ENCODE results near the gene SIRT1.
"Not testable (repeated sequence)": the region's sequence is repeated elsewhere in the genome, so short reads cannot be mapped to it uniquely, and the experiment has no call there.

Gene SIRT1

GRCh38 chr10:67877421-67877820 lies 7.0 kb upstream of the SIRT1 start:
- DNase-seq (ENCODE audit: low spot score) = not testable (repeated sequence)

DNA sequence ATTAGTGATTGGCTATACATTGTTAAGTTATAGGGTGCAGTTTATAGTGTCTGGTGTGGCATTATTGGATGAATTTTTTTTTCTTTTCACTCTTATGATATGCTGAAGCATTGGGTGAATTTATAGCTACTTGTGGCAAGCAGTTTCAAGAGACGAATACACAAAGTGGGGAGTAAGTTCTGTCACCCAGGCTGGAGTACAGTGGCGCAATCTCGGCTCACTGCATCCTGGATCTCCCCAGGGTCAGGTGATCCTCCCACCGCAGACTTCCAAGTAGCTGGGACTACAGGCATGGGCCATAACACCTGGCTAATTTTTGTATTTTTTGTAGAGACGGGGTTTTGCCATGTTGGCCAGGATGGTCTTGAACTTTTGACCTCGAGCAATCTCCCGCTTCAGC lies 6.3 kb upstream of the SIRT1 start:
- DNase-seq (ENCODE audit: low spot score) = no peak

DNA sequence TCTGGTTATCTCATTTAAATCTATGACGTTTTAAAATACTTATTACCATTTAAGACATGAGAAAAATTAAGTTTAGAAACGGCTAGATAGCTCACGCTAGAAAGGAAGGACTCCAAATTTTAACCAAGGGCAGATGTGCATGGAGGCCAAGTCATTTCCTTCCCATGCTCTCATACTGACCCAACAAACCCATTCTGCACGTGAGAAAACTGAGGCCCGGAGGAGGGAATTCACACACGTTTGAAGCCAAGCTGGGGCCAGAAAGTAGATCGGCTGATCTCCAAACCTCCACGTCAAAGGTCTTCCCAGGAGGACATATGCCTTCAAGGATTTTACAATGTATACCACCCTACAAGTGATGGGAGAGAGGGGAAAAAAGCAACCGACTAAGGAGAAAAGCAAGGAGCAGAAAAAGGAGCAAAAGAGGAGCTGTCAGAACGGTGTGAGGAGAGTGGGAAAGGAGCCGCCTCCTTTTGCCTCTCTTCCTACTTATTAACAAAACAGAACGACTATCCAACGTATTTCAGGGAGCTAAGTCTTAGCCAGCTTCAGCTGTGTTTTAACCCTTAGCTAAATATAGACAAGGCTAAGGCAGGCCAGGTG lies 645 bp upstream of the SIRT1 start:
- no peak for DNase-seq (ENCODE audit: low spot score)

DNA sequence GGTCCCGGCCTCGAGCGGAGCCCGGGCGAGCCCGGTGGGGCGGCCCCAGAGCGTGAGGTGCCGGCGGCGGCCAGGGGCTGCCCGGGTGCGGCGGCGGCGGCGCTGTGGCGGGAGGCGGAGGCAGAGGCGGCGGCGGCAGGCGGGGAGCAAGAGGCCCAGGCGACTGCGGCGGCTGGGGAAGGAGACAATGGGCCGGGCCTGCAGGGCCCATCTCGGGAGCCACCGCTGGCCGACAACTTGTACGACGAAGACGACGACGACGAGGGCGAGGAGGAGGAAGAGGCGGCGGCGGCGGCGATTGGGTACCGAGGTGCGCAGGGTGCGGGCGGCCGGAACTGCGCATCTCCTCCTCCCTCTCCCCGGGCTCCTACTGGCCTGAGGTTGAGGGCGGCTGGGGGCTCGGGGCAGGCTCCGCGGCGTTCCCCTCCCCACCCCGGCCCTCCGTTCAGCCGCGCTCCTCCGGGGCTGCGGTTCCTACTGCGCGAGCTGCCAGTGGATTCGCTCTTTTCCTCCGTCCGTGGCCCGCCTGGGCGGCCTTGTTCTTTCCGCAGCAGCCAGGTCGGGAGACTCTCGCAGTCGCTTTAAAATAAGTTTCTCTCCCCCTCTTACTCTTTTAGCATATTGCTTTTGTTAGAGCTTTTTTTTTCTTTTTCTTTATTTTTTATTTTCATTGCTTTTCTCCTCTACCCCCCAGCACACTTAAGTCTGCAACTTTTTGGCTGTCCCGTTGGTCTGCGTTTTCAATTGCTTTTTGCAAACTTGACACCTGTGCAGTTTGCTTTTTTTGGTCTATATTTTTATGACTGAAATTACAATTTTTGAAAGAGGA lies 600 bp downstream of the SIRT1 start:
- peak; percentile 49 for DNase-seq (ENCODE audit: low spot score)

DNA sequence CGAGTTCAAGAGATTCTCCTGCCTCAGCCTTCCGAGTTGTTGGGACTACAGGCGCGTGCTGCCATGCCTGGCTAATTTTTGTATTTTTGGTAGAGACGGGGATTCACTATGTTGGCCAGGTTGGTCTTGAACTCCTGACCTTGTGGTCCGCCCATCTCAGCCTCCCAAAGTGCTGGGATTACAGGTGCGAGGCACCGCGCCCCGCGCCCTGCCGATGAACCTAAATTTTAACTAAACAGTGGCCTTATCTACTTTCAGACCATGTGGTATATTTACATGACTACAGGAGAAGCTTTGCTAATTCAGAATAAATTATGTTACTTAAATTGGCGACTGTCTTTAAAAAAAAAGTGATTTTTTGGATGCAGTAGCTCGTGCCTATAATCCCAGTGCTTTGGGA lies 9.2 kb downstream of the SIRT1 start:
- no peak for DNase-seq (ENCODE audit: low spot score)

GRCh38 chr10:67903581-67903980 lies 19.1 kb downstream of the SIRT1 start:
- no peak for DNase-seq (ENCODE audit: low spot score)

DNA sequence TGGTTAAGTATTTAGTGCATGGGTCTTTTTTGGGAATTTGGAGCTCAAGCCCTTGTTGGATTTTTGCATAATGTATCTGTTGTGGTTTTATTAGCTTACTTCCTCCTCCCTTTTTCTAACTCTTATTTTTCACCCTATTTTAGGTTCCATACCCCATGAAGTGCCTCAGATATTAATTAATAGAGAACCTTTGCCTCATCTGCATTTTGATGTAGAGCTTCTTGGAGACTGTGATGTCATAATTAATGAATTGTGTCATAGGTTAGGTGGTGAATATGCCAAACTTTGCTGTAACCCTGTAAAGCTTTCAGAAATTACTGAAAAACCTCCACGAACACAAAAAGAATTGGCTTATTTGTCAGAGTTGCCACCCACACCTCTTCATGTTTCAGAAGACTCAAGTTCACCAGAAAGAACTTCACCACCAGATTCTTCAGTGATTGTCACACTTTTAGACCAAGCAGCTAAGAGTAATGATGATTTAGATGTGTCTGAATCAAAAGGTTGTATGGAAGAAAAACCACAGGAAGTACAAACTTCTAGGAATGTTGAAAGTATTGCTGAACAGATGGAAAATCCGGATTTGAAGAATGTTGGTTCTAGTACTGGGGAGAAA lies 28.0 kb downstream of the SIRT1 start:
- DNase-seq (ENCODE audit: low spot score) = no peak

- DNase-seq (ENCODE audit: low spot score) = no peak
These were observed 30.4 kb downstream of the SIRT1 start for GRCh38 chr10:67914777-67915340.

DNA sequence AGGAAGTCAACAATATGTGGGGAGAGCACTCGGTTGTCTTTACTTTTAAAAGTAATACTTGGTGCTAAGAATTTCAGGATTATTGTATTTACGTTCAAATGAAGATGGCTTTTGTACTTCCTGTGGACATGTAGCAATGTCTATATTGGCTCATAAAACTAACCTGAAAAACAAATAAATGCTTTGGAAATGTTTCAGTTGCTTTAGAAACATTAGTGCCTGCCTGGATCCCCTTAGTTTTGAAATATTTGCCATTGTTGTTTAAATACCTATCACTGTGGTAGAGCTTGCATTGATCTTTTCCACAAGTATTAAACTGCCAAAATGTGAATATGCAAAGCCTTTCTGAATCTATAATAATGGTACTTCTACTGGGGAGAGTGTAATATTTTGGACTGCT lies 32.7 kb downstream of the SIRT1 start:
- no peak for DNase-seq (ENCODE audit: low spot score)

DNA sequence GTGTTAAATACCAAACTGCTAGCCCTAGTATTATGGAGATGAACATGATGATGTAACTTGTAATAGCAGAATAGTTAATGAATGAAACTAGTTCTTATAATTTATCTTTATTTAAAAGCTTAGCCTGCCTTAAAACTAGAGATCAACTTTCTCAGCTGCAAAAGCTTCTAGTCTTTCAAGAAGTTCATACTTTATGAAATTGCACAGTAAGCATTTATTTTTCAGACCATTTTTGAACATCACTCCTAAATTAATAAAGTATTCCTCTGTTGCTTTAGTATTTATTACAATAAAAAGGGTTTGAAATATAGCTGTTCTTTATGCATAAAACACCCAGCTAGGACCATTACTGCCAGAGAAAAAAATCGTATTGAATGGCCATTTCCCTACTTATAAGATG lies 33.2 kb downstream of the SIRT1 start:
- DNase-seq (ENCODE audit: low spot score) = no peak

DNA sequence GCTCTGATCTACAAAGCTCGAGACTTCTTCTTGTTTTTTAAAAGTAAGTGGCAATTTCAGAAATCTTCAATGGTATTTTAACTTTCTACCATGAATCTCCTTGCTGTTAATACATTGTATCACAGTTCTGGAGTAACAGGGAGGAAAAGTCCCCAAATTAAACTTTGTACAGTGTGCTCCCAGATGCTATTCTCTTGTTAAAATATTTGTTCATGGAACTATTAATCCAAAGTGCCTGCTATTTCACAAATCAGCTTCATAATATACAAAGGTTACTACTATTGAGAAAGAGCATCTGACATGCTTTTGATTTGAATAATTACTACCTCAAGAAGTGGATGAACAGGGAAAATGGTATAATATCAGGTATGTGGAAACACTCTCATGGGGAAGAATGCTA lies 36.6 kb downstream of the SIRT1 start:
- DNase-seq (ENCODE audit: low spot score) = no peak

GRCh38 chr10:67923551-67923950 lies 39.1 kb downstream of the SIRT1 start:
- no peak for DNase-seq (ENCODE audit: low spot score)

DNA sequence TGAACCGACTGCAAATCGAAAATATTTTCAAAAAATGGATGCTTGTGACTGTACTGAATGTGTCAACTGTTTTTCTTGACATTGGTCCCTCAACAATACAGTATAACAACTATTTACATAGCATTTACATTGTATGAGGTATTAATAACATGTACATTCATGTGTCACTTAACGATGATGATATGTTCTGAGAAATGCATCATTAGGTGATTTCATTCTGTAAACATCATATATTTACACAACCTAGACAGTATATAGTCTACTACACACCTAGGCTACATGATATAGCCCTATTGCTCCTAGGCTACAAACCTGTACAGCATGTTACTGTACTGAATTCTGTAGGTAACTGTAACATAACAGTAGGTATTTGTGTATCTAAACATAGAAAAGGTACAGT lies 39.7 kb downstream of the SIRT1 start:
- no peak for DNase-seq (ENCODE audit: low spot score)

DNA sequence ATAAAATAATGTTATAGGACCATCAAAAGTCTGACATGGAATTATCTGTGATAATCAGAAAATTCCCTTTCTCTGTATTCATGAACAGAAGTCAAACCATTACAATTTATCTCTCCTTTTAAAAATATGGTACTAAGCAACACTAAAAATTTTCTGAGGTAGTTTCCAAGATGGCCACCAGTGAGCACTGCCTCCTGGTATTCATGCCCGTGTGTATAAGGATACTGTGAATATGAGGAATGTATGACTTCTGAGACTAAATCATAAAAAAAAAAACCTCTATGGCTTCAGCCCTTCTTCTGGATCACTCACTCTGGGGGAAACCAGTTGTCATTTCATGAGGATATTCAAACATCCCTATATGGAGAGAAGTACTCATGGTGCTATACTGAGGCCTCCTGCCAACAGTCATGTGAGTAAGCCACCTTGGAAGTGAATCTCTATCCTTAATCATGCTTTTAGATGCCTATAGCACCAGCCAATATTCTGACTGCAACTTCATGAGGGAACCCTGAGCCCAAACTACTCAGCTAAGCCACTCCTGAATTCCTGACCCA lies 41.1 kb downstream of the SIRT1 start:
- no peak for DNase-seq (ENCODE audit: low spot score)

DNA sequence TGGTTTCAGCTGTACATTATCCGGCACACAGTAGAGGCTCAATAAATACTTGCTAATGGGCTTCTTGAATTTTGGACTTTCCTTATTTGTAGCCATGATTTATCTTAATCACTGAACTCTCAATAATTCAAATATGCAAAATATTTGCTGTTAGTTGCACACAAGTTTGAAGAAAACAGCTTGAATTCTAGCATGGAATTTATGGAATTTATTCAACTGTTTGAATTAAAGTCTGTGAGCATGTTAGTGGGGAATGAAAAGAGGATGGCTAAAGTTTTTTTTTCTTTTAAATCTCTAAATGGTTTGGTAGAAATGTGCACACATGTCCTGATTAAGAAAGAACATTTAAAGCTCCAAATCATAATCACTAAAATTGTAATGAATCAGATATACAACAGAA lies 42.5 kb downstream of the SIRT1 start:
- no peak for DNase-seq (ENCODE audit: low spot score)

DNA sequence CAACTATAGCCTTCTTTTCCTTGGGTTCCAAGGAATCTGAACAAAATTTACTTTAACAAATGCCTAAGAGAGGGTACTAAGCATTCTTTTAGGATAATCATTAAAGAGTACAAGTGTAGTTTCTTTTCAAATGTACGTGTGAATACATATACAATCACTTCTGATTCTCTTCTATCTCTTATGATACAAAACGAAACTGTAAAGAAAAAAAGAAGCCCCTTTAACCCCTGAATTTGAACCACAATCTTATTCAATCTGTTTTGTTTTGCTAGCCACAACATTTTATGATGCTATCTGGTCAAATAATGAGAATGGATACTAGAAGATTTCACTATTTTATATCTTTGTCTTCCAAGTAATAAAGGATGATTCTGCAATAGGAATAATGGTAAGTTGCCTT lies 48.7 kb downstream of the SIRT1 start:
- no peak for DNase-seq (ENCODE audit: low spot score)

DNA sequence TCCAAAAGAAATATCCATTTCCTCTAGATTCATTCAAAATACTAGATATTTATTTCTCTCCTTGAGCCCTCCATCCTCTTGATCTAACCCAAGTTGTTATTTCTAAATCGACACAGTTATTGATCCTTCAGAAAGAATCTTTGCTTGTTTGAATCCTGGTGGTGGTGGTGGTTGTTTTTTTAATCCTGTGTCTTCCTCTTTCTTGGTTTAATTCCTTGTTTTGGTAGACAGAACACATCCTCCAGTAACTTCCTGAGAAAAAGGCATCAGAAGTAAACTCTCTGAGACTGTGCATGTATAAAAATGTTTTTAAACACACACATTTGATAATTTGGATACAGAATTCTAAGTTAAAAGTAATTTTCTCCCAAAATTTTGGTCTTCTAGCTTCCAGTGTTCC lies 49.9 kb downstream of the SIRT1 start:
- DNase-seq (ENCODE audit: low spot score) = peak; percentile 50

- no peak for DNase-seq (ENCODE audit: low spot score)
These were observed 50.8 kb downstream of the SIRT1 start for GRCh38 chr10:67935223-67935622.

DNA sequence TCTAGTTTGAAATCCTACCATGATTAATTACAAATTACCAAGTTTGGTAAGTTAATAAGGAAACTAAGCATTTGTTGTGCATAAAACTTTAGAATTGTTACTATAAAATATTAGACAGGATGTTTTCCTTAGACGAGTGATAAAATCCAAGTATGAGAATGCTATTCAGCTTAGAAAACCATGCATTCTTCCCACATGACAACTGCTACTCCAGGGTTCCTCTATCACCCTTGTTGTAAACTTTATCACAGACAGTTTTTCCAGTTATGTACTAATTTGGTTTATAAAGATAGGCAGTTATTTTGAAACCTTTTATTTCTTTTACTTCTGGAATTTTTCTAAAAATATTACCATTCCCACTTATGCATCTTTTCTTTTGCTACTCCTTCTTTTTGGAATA lies 52.0 kb downstream of the SIRT1 start:
- no peak for DNase-seq (ENCODE audit: low spot score)

- no peak for DNase-seq (ENCODE audit: low spot score)
These were observed 59.5 kb downstream of the SIRT1 start for GRCh38 chr10:67943917-67944316.

DNA sequence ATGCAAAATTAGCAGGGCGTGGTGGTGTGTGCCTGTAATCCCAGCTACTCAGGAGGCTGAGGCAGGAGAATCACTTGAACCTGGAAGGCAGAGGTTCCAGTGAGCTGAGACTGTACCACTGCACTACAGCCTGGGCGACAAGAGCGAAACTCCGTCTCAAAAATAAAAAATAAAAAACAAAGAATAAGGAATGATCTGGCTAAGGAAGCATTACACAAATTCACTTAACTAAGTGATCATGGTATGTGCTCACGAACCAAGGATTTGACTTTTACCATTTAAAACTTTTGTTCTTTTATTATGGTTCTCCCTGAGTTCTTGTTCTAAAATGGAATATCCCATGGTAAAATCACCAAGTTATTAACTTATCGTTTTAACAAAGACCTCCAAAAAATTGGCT lies 71.2 kb downstream of the SIRT1 start:
- DNase-seq (ENCODE audit: low spot score) = no peak

DNA sequence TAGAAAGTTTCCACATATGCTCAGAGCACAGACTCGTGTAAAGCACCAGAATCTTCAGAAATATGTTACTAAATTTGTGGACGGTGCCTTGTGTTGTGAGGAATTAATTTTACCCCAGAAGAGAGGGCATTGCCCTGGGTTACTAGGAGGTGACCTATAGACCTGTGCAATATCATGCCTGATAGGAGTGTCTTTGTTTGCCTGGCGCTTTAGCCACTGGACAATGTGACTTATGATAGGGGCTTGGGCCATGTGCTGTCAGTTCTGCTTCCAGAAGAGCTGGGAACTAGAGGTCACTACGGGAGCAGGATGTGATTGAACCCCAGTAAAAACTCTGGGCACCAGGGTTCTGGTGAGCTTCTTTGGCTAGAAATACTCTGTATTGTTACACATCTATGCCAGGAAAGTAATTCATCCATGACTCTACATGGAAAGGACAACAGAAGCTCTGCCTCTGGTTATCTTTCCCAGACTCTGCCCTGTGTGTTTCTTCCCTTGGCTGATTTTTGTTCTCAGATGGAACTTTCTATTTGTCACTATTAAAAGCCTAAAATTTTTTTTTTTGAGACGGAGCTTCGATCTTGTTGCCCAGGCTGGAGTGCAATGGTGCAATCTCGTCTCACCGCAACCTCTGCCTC lies 75.5 kb downstream of the SIRT1 start:
- no peak for DNase-seq (ENCODE audit: low spot score)
